NCI-H2107 treated with DMSO at 0.1 percent for 48 hours (cell line): ENCODE measurements around the gene CCDC198.

Experiments
- DNase-seq: peaks from one replicate; lab custom pipeline; 2025; ENCODE audit not compliant: unreplicated experiment; lab: John Stamatoyannopoulos, UW

CCDC198 gene

DNA sequence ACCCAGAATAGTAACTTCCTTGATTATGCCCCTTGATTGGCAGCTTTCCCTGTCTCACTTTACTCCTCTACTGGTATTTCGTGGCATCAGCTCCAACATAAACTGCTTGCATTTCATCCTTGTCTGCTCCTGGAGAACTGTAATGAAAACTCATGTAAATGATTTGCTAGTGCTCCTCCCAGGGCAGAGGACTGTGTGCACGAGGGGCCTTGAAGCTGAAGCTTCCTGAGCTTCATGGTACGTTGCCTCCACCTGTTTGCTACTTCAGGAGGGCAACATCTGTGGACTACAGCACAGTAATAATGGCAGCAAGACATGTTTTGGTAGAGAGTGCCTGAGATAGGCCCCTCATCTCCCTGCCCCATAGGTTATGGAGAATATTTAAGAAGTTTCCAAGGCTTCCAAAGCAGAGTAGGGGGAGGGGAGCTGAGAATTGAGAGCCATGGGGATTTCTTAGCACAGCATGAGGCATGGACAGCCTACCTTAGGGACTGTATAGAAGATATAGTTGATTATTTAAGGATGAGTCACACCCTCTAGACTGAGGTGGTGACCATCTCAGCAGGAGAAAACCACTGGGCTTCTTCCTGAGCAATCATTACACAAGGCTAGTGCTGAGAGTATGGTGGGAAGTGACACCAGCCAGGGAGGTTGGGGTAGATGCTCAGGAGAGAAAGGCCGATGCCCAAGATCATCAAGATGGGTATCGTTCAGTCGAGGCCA, 29.5 kb downstream of the CCDC198 start:
- no peak for DNase-seq

GRCh38 chr14:57462551-57462950, 31.1 kb downstream of the CCDC198 start:
- no peak for DNase-seq

GRCh38 chr14:57461777-57462320, 31.8 kb downstream of the CCDC198 start:
- DNase-seq: no peak

DNA sequence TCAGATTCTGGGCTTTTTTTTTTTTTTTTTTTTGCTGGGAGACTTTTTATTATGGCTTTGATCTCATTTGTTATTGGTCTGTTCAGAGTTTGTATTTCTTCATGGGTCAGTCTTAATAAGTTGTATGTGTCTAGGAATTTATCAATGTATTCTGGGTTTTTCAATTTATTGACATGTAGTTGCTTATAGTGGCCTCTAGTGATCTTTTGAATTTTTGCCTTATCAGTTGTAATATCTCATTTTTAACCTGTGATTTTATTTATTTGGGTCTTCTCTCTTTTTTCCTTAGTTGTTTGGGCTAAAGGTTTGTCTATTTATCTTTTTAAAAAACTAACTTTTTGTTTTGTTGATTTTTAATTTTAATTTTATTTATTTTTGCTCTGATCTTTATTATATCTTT, 57.7 kb downstream of the CCDC198 start:
- DNase-seq: no peak

DNA sequence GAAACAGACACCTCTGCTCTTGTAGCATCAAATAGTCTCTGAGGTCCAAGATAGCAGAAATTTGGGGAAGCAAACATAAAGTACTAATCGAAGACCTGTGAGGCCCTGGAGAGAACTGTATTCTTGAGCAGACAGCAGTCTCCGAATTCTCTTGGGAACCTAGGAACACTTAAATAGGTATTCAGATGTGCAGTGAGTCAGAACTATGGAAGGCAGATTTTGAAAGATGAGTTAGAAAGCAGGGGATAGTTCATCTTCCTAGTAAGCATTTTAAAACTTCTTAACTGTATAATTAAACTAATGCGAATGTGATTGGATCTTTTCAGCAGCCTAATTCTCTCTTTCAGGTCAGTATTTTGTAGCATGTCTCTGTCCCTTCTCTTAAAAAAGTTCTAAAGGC, 72.7 kb downstream of the CCDC198 start:
- no peak for DNase-seq

DNA sequence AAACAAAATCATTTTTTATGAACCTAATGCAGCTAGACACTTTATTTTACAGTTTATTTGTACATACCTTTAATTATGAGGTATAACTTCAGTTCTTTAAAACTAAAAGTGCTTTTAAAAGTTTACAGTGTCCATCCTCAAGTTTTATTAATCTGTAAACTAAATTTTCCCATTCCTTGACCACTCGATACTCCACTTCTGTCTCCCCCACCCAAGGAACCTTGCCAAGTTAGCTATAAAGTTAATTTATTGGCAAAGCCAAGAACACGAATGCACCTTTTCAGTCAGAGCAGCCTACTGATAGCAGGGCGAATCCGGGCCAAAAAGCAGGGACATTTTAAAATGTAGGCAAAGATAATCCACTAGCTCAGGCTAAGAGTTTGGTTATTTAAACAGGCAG, 73.6 kb downstream of the CCDC198 start:
- DNase-seq: no peak
